ENCODE measurements around the gene HOXA9.

HOXA9 gene

GRCh38 chr7:27166531-27167505, 1.5 kb upstream of the HOXA9 start:
- no peak for DNase-seq (ENCODE audit: low read depth in 2 of 3, low spot score in 2 of 3)

- DNase-seq (ENCODE audit: low read depth in 2 of 3, low spot score in 2 of 3): no peak
These were observed 726 bp upstream of the HOXA9 start for GRCh38 chr7:27165996-27166530.

- no peak for DNase-seq (ENCODE audit: low read depth in 2 of 3, low spot score in 2 of 3)
These were observed 809 bp downstream of the HOXA9 start for GRCh38 chr7:27164367-27165088.

GRCh38 chr7:27164045-27164366, 1.3 kb downstream of the HOXA9 start:
- DNase-seq (ENCODE audit: low read depth in 2 of 3, low spot score in 2 of 3): no peak

- DNase-seq (ENCODE audit: low read depth in 2 of 3, low spot score in 2 of 3): no peak
These were observed 1.9 kb downstream of the HOXA9 start for GRCh38 chr7:27163288-27164044.

- no peak for DNase-seq (ENCODE audit: low read depth in 2 of 3, low spot score in 2 of 3)
These were observed 2.6 kb downstream of the HOXA9 start for GRCh38 chr7:27162561-27163287.

- no peak for DNase-seq (ENCODE audit: low read depth in 2 of 3, low spot score in 2 of 3)
These were observed 3.4 kb downstream of the HOXA9 start for GRCh38 chr7:27161721-27162560.

- no peak for DNase-seq (ENCODE audit: low read depth in 2 of 3, low spot score in 2 of 3)
These were observed 4.1 kb downstream of the HOXA9 start for GRCh38 chr7:27161214-27161720.

GRCh38 chr7:27160546-27161213, 4.7 kb downstream of the HOXA9 start:
- DNase-seq (ENCODE audit: low read depth in 2 of 3, low spot score in 2 of 3): peak; percentile 54 to 89 (median 85)

- no peak for DNase-seq (ENCODE audit: low read depth in 2 of 3, low spot score in 2 of 3)
These were observed 5.2 kb downstream of the HOXA9 start for GRCh38 chr7:27160145-27160545.

- no peak for DNase-seq (ENCODE audit: low read depth in 2 of 3, low spot score in 2 of 3)
These were observed 5.8 kb downstream of the HOXA9 start for GRCh38 chr7:27159266-27160144.

- DNase-seq (ENCODE audit: low read depth in 2 of 3, low spot score in 2 of 3): no peak
These were observed 6.7 kb downstream of the HOXA9 start for GRCh38 chr7:27158436-27159265.

GRCh38 chr7:27157702-27158431, 7.5 kb downstream of the HOXA9 start:
- no peak for DNase-seq (ENCODE audit: low read depth in 2 of 3, low spot score in 2 of 3)

GRCh38 chr7:27156916-27157701, 8.2 kb downstream of the HOXA9 start:
- DNase-seq (ENCODE audit: low read depth in 2 of 3, low spot score in 2 of 3): no peak

GRCh38 chr7:27156508-27156898, 8.8 kb downstream of the HOXA9 start, which contains the start of gene HOXA7:
TSS of gene HOXA7 (minus strand) at chr7:27156675. CDS start at chr7:27156545, 130 bp downstream.
- DNase-seq (ENCODE audit: low read depth in 2 of 3, low spot score in 2 of 3): no peak

Measured in activated CD8-positive, alpha-beta memory T cell treated with anti-CD3 and anti-CD28 coated beads for 48 hours (primary cell).